GM23338 (cell line): ENCODE results near the gene PF4V1.

Experiments used
- CREB1 ChIP-seq: fragments of 250-450 bp; sonication (Bioruptor Pico); IDR thresholded peaks from 2 replicates; pipeline ENCODE4 v1.5.0; 2020; ENCODE audit warnings: low read depth, mild to moderate bottlenecking, moderate library complexity
- EZH2 ChIP-seq: fragments of 200-600 bp; sonication (generic); IDR thresholded peaks from one replicate; pipeline ENCODE4 v1.8.0; 2017; ENCODE audit warnings: antibody characterized with exemption, mild to moderate bottlenecking, low read depth; ENCODE audit not compliant: unreplicated experiment
- EZH2phosphoT487 ChIP-seq: fragments of 200-600 bp; sonication (generic); IDR thresholded peaks from one replicate; pipeline ENCODE4 v1.8.1; 2018; ENCODE audit warnings: antibody characterized with exemption; ENCODE audit not compliant: unreplicated experiment
- NANOG ChIP-seq: IDR thresholded peaks from 2 replicates; pipeline ENCODE4 v1.6.1; 2016; ENCODE audit warnings: antibody characterized with exemption, borderline replicate concordance
- POLR2AphosphoS5 ChIP-seq: IDR thresholded peaks from 2 replicates; pipeline ENCODE4 v1.6.1; 2016; ENCODE audit warnings: antibody characterized with exemption, low read depth
- REST ChIP-seq: IDR thresholded peaks from one replicate; pipeline ENCODE4 v1.6.1; 2018; ENCODE audit warnings: antibody characterized with exemption; ENCODE audit not compliant: unreplicated experiment
- STAT1 ChIP-seq: IDR thresholded peaks from one replicate; pipeline ENCODE4 v1.6.1; 2016; ENCODE audit warnings: antibody characterized with exemption; ENCODE audit not compliant: unreplicated experiment
- ZNF114 ChIP-seq: fragments of 250-450 bp; sonication (Bioruptor Pico); IDR thresholded peaks from 2 replicates; pipeline ENCODE4 v1.5.0; 2020; ENCODE audit warnings: mild to moderate bottlenecking, moderate library complexity
- ZNF331 ChIP-seq: fragments of 250-450 bp; sonication (Bioruptor Pico); IDR thresholded peaks from 2 replicates; pipeline ENCODE4 v1.5.0; 2020; ENCODE audit warnings: low read depth, mild to moderate bottlenecking, moderate library complexity
- TF ChIP-seq, protein P1 (sequence below), 2 experiments: fragments of 200-600 bp in 1 of 2; sonication (generic) in 1 of 2; conservative IDR thresholded peaks; 2 replicates each; pipeline versions ENCODE4 v1.5.1 to v1.6.1; 2016 to 2017; ENCODE audit warnings: antibody characterized with exemption in 2 of 2, low read depth in 2 of 2, mild to moderate bottlenecking in 2 of 2, moderate library complexity in 1 of 2
- TF ChIP-seq, protein P2 (sequence below): IDR thresholded peaks from 2 replicates; pipeline ENCODE4 v1.6.1; 2016; ENCODE audit warnings: antibody characterized with exemption

GRCh38 chr4:73891326-73891725, 38.2 kb downstream of the PF4V1 start:
- TF ChIP-seq REST (no peak), POLR2AphosphoS5 (no peak), EZH2 (no peak), CREB1 (no peak), NANOG (no peak), EZH2phosphoT487 (no peak), ZNF114 (CRISPR knock-in tag) (no peak), ZNF331 (CRISPR knock-in tag) (no peak), STAT1 (no peak)
- TF ChIP-seq, protein P1, sequence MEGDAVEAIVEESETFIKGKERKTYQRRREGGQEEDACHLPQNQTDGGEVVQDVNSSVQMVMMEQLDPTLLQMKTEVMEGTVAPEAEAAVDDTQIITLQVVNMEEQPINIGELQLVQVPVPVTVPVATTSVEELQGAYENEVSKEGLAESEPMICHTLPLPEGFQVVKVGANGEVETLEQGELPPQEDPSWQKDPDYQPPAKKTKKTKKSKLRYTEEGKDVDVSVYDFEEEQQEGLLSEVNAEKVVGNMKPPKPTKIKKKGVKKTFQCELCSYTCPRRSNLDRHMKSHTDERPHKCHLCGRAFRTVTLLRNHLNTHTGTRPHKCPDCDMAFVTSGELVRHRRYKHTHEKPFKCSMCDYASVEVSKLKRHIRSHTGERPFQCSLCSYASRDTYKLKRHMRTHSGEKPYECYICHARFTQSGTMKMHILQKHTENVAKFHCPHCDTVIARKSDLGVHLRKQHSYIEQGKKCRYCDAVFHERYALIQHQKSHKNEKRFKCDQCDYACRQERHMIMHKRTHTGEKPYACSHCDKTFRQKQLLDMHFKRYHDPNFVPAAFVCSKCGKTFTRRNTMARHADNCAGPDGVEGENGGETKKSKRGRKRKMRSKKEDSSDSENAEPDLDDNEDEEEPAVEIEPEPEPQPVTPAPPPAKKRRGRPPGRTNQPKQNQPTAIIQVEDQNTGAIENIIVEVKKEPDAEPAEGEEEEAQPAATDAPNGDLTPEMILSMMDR (conservative IDR thresholded peaks at IDR 0.05; ENCODE audit: low read depth in 2 of 2): no peak
- TF ChIP-seq, protein P2, sequence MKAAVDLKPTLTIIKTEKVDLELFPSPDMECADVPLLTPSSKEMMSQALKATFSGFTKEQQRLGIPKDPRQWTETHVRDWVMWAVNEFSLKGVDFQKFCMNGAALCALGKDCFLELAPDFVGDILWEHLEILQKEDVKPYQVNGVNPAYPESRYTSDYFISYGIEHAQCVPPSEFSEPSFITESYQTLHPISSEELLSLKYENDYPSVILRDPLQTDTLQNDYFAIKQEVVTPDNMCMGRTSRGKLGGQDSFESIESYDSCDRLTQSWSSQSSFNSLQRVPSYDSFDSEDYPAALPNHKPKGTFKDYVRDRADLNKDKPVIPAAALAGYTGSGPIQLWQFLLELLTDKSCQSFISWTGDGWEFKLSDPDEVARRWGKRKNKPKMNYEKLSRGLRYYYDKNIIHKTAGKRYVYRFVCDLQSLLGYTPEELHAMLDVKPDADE: no peak
